ENCODE results near the gene RBM12.

Gene RBM12

DNA sequence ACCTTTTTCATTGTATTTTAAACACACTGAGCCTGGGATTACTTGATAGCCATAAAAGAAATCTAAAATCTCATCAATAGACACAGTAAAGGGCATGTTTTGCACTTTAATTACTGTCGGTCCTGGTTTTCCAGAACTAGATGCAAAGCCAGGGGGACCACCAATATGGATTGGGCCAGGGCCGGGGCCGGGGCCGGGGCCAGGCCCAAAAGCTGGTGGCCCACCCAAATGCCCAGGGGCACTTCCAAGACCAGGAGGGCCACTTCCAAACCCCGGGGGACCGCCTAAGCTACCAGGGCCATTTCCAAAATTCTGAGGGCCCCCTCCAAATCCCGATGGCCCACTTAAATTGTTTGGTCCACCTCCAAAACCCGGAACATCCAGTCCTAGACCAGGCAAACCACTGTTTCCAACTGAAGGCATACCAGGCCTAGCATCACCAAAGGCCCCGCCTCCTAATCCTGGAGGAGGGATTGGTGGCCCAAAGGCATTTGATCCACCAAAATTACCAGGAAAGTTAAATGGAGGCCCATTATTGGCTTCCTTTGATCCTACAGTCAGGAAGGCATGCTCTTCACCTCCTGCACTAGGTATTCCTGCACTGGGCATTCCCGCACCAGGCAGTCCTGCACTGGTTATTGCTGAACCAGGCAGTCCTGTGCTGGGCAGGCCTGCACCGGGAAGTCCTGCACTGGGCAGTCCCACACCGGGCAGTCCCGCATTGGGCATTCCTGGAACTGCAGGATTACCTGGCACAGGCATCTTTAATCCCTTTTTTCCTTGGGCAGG lies 11.9 kb downstream of the RBM12 start:
- H3K36me3 ChIP-seq (ENCODE audit: control insufficient read depth in 2 of 2, insufficient read depth in 1 of 2, low read length in 2 of 2), result peaks cover 4 to 55% of the 10 kb centered on the region in 2 experiments; a peak in 2 of 3 replicates
- TF ChIP-seq, protein P1, sequence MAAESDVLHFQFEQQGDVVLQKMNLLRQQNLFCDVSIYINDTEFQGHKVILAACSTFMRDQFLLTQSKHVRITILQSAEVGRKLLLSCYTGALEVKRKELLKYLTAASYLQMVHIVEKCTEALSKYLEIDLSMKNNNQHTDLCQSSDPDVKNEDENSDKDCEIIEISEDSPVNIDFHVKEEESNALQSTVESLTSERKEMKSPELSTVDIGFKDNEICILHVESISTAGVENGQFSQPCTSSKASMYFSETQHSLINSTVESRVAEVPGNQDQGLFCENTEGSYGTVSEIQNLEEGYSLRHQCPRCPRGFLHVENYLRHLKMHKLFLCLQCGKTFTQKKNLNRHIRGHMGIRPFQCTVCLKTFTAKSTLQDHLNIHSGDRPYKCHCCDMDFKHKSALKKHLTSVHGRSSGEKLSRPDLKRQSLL (tag by site-specific recombination; IDR thresholded peaks at IDR 0.05), result no peak
- TF ChIP-seq SP2 (tag by site-specific recombination; IDR thresholded peaks at IDR 0.05) (0 out of 2 replicates have a peak, but pooled peaks have one; percentile 11), KLF7 (tag by site-specific recombination; IDR thresholded peaks at IDR 0.05; ENCODE audit: borderline replicate concordance) (no peak)
- CTCF ChIA-PET, result interaction anchor here (0.7 kb wide), 1 partner anchor 238 kb away, joined by 3 read pairs; no protein-coding TSS in a partner anchor

DNA sequence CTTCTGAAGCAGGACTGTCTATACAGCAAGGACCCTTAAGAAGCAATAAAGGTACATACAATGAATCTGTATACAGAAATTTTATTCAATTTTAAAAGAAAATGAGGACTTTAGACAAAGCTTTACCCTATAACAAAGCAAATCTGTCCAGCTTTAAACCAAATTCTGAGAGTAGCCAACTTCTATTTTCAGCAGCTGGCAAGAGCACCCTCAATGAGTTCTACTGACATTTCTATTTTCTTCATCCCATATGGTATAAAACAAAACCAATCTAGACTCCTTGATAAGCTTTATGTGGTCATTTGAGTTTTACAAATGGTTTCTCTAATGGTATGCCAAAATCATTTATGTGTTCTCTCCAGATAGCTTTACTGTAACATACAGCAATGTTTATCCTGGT lies 12.7 kb downstream of the RBM12 start:
- TF ChIP-seq ZNF677 (tag by site-specific recombination; IDR thresholded peaks at IDR 0.05) (no peak), PRDM6 (tag by site-specific recombination; IDR thresholded peaks at IDR 0.05) (peak; percentile 17; the same call in 1 of the 2 replicates)
- H3K4me3 ChIP-seq (ENCODE audit: low read depth, low read length), result no peak overlapping the region
- H3K36me3 ChIP-seq (ENCODE audit: control insufficient read depth in 2 of 2, insufficient read depth in 1 of 2, low read length in 2 of 2), result peaks cover 4 to 50% of the 10 kb centered on the region in 2 experiments; a peak in 2 of 3 replicates
- H3K27ac ChIP-seq (ENCODE audit: extremely low read depth, low read depth, low read length), result no peak overlapping the region
- CTCF ChIA-PET, result interaction anchor here (0.7 kb wide), 1 partner anchor 239 kb away, joined by 3 read pairs; no protein-coding TSS in a partner anchor
- POLR2A ChIA-PET, result interaction anchor here (1.3 kb wide), 1 partner anchor 12 kb away, joined by 9 read pairs; the partner anchor contains the start of genes CPNE1 and RBM12
- 0 out of 2 replicates have a peak, but pooled peaks cover 4% of the 10 kb centered on the region for H3K4me1 ChIP-seq (ENCODE audit: control insufficient read depth, insufficient read depth, low read length)
- no peaks in the 10 kb centered on the region for H3K9me3 ChIP-seq (ENCODE audit: control insufficient read depth, insufficient read depth, low read depth, low read length)

More for the DNA sequence above, 11.9 kb downstream of the RBM12 start:
- Histone ChIP-seq H3K27ac (ENCODE audit: extremely low read depth, low read depth, low read length) (no peak overlapping the region), H3K4me3 (ENCODE audit: low read depth, low read length) (no peak overlapping the region), H3K9me3 (ENCODE audit: control insufficient read depth, insufficient read depth, low read depth, low read length) (no peaks in the 10 kb centered on the region), H3K4me1 (ENCODE audit: control insufficient read depth, insufficient read depth, low read length) (0 out of 2 replicates have a peak, but pooled peaks cover 8% of the 10 kb centered on the region)
- POLR2A ChIA-PET, result interaction anchor here (1.3 kb wide), 1 partner anchor 11 kb away, joined by 9 read pairs; the partner anchor contains the start of genes CPNE1 and RBM12

GRCh38 chr20:35650632-35651031 lies 14.1 kb downstream of the RBM12 start:
- 0 out of 2 replicates have a peak, but pooled peaks cover 3% of the 10 kb centered on the region for H3K4me1 ChIP-seq (ENCODE audit: control insufficient read depth, insufficient read depth, low read length)
- CTCF ChIA-PET, result no interaction called here
- H3K9me3 ChIP-seq (ENCODE audit: control insufficient read depth, insufficient read depth, low read depth, low read length), result no peaks in the 10 kb centered on the region
- no peak overlapping the region for H3K4me3 ChIP-seq (ENCODE audit: low read depth, low read length)
- H3K27ac ChIP-seq (ENCODE audit: extremely low read depth, low read depth, low read length), result no peak overlapping the region
- H3K36me3 ChIP-seq (ENCODE audit: control insufficient read depth in 2 of 2, insufficient read depth in 1 of 2, low read length in 2 of 2), result peaks cover 0 to 44% of the 10 kb centered on the region in 2 experiments; a peak in 2 of 3 replicates
- POLR2A ChIA-PET, result no interaction called here
- TF ChIP-seq, protein P2, sequence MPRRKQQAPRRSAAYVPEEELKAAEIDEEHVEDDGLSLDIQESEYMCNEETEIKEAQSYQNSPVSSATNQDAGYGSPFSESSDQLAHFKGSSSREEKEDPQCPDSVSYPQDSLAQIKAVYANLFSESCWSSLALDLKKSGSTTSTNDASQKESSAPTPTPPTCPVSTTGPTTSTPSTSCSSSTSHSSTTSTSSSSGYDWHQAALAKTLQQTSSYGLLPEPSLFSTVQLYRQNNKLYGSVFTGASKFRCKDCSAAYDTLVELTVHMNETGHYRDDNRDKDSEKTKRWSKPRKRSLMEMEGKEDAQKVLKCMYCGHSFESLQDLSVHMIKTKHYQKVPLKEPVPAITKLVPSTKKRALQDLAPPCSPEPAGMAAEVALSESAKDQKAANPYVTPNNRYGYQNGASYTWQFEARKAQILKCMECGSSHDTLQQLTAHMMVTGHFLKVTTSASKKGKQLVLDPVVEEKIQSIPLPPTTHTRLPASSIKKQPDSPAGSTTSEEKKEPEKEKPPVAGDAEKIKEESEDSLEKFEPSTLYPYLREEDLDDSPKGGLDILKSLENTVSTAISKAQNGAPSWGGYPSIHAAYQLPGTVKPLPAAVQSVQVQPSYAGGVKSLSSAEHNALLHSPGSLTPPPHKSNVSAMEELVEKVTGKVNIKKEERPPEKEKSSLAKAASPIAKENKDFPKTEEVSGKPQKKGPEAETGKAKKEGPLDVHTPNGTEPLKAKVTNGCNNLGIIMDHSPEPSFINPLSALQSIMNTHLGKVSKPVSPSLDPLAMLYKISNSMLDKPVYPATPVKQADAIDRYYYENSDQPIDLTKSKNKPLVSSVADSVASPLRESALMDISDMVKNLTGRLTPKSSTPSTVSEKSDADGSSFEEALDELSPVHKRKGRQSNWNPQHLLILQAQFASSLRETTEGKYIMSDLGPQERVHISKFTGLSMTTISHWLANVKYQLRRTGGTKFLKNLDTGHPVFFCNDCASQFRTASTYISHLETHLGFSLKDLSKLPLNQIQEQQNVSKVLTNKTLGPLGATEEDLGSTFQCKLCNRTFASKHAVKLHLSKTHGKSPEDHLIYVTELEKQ (tag by site-specific recombination; IDR thresholded peaks at IDR 0.05; ENCODE audit: borderline replicate concordance), result no peak
- TF ChIP-seq EGR2 (tag by site-specific recombination; IDR thresholded peaks at IDR 0.05; ENCODE audit: low read depth), result no peak
- TF ChIP-seq KLF1 (tag by site-specific recombination; IDR thresholded peaks at IDR 0.05), result no peak
- TF ChIP-seq OSR2 (tag by site-specific recombination; IDR thresholded peaks at IDR 0.05), result no peak
- no peak for TF ChIP-seq KLF17 (tag by site-specific recombination; IDR thresholded peaks at IDR 0.05)
- TF ChIP-seq, protein P3, sequence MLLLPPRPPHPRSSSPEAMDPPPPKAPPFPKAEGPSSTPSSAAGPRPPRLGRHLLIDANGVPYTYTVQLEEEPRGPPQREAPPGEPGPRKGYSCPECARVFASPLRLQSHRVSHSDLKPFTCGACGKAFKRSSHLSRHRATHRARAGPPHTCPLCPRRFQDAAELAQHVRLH (tag by site-specific recombination; IDR thresholded peaks at IDR 0.05), result no peak
- TF ChIP-seq ZSCAN18 (tag by site-specific recombination; IDR thresholded peaks at IDR 0.05), result no peak
- no peak for TF ChIP-seq ZNF155 (tag by site-specific recombination; IDR thresholded peaks at IDR 0.05)
- TF ChIP-seq ZNF629 (tag by site-specific recombination; IDR thresholded peaks at IDR 0.05), result no peak
- TF ChIP-seq REST (tag by site-specific recombination; IDR thresholded peaks at IDR 0.05), result no peak

All from HEK293 (cell line).